Activated CD4-positive, alpha-beta T cell treated with anti-CD3 and anti-CD28 coated beads, Interleukin-2, Interleukin-6, amounts not matched to agents 100 ng/mL and 50 ng/mL, durations not matched to agents 16 hours and 8 hours (primary cell): ENCODE measurements around the gene KIAA0040.
"Not testable (repeated sequence)": the region's sequence is repeated elsewhere in the genome, so short reads cannot be mapped to it uniquely, and the experiment has no call there.

Experiments used
- DNase-seq: peaks from one replicate; pipeline ENCODE4 v3.0.0-alpha.2; 2020

KIAA0040 gene

DNA sequence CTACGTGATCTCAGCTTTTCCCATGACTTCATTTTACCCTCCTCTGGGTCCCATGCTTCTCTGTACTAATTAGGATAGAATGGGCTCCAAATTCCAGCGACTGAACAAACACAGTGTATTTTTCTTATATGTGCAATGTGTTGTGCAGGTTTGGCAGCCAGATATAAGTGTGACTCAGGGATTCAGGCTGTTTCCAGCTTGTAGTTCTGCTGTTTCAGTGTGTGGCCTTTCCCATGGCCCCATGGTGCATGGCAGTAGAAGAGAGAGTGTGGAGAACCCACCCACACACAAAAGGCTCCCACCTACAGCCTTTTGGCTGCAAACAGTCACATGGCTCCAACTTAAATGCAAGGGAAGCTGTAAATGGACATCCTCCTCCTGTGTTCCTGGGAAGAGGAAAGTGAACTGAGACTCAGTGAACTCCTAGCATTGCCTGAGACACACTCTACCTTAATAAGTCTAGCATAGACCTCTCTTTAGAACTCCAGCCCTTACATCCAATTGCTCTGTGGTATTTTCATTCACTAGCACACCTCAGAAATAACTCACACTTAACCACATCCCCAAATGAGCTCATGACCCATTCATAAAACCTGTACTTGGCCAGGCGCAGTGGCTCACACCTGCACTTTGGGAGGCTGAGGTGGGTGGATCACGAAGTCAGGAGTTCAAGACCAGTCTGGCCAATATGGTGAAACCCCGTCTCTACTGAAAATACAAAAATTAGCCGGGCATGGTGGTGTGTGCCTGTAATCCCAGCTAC lies 58.7 kb downstream of the KIAA0040 start:
- no peak for DNase-seq

DNA sequence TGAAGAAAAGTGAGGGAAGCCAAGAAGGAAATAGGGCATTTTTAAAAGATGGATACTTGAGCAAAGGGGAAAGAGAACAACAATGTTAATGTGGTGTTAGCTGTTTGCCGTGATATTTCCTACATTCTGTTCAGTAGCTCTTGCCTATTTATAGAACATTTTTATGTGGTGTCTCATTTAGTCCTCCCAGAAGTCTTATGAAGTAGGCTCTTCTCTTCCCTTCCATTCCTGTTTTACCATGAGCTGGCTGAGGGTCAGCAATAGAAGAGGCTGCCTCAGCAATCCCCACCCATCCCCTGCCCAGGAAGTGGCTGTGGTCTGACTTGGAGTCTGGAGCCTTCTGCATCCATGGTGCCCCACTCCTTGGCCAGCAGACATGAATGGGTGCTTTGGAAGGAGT lies 60.1 kb downstream of the KIAA0040 start:
- DNase-seq = no peak

DNA sequence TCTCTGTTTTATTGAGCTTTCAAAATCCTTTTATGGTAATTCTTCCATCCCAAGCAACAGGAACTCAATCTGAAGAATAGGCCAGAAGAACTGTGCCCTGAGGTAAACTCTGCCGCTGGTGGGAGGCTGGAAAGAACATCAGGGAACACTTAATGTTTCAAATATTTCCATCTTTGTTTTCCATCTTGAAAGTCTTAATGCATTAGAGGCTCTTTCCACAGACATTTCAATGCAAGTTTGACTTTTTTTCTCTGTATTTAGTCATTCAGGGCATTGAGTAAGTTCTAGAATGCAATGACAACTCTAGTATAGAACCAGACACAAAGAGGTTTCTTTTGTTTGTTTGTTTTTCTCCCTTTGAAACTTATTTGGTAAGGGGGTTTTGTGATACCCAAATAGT lies 61.5 kb downstream of the KIAA0040 start:
- no peak for DNase-seq

DNA sequence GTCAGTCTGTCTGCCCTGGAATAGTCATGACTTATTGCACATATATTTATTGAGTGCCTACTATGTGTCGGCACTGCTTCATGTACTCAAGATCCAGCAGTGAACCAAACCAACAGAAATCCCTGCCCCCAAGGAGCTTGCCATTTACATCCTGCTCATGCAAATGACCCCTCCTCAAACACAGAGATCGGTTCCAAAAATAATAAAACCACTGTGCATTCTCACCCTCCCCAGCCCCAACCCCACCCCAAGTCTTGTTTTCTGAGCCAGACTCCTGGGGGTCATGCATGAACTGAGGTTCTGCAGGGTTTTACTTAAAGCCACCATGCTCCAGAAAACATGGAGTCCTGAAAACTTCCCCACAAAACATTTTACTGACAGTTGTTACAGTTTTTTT lies 61.9 kb downstream of the KIAA0040 start:
- no peak for DNase-seq

DNA sequence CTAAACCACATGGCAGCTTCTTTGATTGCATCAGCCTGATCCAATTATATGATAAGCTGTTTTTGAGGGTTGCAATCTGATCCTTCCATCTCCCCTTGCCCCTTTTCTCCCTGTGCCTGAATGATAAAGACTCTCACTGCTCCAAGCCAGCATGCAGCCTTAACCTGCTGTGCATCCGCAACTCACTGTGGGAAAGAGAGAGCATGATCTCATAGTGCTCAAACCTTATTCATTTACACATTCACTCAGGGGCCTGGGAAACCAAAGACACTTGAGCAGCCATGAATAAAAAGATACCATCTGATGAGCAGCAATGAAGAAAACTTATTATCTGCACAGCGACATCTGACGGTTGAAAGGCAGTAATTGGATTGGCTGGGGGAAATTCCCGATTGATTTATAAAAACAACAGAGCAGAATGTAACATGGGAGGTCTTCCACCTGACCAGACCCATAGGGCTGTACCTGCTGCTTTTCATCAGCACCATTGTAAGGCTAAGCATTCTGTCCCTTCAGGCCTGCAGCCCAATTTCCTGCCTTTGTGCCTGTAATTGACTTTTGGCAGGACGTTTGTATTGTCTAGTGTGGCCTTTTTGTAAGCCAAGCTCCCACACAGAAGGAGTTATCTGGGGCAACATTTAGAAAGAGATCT lies 62.5 kb downstream of the KIAA0040 start:
- no peak for DNase-seq

DNA sequence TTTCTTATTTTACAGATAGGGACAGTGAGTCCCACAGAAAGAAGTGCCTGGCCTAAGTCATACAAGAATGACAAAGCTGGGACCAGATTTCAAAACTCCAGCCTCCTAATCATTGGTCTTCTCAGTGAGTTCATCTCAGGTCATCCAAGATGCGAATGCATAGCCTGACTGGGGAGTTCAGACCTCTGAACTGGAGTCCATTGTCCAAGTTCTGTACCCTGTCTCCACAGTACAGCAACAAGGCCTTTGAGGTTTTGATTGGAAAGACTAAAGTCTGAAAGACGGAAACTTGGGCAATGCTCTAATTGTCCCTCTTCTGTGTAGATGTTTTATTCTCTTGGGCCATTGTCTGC lies 63.0 kb downstream of the KIAA0040 start:
- no peak for DNase-seq

DNA sequence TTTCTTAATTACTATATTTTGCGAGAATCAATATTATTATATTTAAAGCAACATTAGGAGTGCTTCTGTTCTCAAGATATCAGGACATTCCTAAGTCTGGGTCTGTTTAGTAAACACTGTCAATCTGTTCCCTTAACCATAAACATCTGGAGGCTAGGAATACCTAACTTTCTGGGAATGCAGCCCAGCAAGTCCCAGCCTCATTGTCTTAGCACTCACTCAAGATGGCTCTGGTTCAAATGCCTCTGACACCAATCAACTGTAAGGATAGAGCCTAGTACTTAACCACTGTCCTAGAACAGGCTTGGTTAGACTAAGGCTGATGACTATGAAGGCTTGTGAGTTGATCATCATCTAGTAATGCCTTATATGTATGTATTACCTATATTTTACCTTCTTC lies 63.4 kb downstream of the KIAA0040 start:
- DNase-seq = no peak

DNA sequence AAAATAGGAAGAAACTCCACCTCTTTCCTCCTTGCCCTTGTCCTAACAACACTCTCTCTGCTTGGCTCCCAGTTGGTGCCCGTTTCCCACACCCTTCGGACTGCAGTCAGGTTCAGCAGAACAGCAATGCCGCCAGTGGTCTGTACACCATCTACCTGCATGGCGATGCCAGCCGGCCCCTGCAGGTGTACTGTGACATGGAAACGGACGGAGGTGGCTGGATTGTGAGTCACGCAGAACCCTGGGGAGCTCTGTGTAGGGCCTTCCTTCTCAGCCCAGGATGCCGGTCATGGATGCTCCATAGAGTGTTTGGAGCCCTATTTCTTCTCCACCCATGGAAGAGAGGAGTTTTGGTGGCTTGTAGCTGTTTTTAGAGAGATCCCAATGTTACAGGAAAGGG lies 64.1 kb downstream of the KIAA0040 start:
- no peak for DNase-seq

DNA sequence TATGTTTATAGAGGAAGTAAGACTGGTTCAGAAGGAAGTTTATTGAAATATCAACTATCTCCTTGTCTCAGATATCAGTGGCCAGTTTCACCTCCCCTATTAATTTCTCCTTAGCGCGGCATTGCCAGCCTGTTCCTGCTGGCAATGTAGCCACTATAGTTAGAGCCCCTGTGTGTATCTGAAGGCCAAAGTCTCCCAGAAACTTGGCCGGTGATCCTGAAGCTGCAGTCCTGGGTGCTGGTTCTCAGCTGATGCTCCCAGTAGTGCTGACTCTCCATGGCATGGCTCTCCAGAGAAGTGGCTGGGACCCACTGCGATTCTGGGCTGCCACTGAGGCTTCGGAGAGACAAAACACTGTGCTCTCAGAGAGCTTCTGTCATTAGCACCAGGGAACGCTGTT lies 65.0 kb downstream of the KIAA0040 start:
- no peak for DNase-seq

DNA sequence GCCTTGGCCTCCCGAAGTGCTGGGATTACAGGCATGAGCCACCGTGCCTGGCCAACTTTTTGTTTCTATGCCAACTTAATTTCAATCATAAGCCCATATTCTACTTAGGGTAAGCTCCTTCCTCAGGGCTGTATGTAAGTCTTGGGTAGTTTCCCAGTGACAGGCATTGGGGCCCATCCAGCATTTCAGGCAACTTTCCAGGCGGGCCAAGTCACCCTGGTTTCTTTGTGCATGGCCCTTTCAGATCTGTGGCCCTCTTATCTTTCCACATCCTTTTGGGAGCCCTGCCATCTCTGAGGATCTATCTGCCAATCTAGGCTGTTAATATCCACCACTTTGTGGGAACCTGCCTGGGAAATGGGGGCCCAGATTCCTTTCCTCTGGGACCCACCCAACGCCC lies 66.2 kb downstream of the KIAA0040 start:
- no peak for DNase-seq

DNA sequence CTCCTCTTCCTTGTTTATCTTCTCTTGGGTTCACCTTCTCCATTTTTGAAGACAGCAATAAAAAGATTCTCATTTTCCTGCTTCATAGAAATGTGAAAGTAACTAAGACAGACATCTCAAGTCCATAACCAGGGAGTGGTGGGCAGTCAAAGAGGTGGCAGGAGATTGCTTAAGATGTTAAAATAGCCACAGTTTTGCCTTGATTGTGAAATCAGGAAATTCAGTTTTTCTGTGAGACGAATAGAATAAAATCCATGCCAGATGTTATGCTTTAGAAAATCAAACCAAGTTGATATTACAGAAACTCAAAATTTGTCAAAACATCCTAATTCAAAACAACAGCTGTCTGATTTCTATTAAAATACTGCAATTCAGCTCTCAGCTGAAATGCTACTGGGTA lies 67.7 kb downstream of the KIAA0040 start:
- no peak for DNase-seq

DNA sequence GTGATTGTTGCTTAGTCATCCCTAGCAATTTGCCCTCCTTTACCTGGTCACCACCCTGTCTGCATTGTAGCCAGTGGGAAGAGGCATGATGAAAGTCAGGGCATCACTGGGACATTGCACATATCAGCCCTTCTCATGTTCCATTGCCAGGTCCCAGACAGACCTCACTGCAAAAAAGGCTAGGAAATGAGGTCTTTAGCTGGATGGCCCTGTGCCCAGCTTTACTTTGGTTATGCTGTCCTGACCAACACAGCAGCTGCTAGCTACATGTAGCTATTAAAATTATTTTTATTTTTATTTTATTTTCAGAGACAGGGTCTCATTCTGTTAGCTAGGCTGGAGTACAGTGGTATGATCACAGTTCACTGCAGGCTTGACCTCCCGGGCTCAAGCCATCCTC lies 72.1 kb downstream of the KIAA0040 start:
- no peak for DNase-seq

DNA sequence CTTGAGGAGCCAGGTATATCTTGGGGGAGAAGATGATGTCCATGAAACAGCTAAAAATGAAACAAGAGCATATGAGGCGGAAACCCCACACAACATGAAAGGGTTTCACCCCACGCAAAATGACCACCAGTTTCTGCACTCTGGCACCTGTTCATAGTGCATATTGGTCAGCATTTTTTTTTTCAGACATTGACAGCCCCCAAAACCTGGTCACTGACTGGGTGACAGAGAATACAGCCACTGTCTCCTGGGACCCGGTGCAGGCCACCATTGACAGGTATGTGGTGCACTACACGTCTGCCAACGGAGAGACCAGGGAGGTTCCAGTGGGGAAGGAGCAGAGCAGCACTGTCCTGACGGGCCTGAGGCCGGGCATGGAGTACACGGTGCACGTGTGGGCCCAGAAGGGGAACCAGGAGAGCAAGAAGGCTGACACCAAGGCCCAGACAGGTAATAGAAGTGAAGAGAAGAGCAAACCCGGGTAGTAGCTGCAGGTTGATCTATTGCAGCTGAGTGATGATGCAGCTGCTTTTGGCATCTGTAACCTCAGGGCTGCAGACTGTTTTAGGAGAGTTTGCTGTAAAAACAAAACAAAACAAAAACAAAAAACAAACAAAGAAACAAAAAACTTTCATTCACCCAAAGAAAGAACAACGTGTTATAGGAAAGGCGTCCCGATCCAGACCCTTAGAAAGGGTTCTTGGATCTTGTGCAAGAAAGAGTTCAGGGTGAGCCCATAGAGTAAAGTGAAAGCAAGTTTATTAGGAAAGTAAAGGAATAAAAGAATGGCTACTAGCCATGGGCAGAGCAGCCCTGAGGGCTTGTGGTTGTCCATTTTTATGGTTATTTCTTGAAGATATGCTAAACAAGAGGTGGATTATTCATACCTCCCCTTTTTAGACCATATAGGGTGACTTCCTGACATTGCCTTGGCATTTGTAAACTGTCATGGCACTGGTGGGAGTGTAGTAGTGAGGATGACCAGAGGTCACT lies 73.9 kb downstream of the KIAA0040 start:
- DNase-seq = no peak

DNA sequence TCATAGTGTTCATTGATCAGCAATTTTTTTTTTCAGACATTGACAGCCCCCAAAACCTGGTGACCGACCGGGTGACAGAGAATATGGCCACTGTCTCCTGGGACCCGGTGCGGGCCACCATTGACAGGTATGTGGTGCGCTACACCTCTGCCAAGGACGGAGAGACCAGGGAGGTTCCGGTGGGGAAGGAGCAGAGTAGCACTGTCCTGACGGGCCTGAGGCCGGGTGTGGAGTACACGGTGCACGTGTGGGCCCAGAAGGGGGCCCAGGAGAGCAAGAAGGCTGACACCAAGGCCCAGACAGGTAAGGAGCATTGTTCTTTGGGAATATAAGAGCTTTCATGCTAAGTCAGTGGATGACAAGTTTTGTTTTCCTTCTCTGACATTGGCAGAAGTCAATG lies 75.7 kb downstream of the KIAA0040 start:
- no peak for DNase-seq

DNA sequence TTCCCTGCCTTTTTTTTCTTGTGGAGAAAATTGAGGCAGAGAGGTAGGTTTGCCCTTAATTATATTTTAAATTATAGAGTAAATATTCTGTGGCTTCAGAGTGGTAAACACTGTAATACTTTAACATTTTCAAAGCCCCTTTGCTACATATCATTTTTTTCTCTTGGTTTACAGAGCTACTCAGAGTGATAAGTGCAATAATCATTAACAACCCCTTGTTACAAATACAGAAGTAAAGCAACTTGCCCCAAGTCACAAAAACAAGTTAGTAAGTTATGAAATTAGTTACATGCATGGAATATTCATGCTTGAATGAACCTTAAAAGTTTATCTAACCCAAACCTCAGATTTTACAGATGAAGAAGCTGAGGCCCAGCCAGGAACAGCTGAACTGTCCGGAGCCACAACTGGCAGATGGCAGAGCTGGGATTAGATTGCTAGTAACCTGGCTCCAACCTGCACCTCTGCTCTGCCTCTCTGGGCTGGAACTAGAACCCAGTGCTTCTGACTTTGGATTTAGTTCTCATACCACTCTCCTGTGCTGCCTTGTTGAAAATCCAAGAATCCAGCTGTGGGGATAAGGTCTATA lies 76.3 kb downstream of the KIAA0040 start:
- DNase-seq = no peak

DNA sequence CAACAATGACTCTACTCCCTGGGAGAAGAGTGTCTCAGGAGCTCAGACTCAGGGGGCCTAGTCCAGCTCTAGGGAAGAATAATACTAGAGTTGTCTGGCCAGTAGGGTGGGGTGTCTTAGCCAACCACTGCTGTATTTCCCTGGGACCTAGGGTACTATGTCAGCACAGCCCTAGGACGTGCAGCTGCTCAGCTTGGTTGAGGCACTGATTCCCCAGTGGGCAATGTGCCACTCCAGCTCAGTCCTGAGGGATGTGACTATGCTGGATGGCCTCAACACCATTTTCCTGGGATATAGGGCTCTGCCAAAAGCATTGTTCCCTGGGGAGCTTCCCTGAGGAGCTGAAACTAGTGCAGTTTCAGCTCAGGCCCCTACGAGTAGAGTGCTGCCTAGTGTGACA lies 77.6 kb downstream of the KIAA0040 start:
- DNase-seq = no peak

DNA sequence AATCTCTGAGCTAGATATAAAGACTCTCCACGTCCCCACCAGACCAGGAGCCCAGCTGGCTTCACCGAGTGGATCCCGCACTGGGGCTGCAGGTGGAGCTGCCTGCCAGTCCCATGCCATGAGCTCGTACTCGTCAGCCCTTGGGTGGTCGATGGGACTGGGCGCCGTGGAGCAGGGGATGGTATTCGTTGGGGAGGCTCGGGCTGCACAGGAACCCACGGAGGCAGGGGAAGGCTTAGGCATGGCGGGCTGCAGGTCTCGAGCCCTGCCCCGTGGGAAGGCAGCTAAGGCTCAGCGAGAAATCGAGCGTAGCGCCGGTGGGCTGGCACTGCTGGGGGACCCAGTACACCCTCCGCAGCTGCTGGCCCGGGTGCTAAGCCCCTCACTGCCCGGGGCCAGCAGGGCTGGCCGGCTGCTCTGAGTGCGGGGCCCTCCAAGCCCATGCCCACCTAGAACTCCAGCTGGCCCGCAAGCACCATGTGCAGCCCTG lies 84.2 kb downstream of the KIAA0040 start:
- DNase-seq = not testable (repeated sequence)
